ENCODE measurements around the gene NAA50.

GRCh38 chr3:113775516-113775915 lies 29.5 kb upstream of the NAA50 start:
- TF ChIP-seq BHLHE40 (IDR thresholded peaks at IDR 0.05; ENCODE audit: borderline replicate concordance) (no peak), ELF4 (IDR thresholded peaks at IDR 0.05) (no peak), TARDBP (IDR thresholded peaks at IDR 0.05) (no peak), SUZ12 (IDR thresholded peaks at IDR 0.05) (no peak), FOXM1 (IDR thresholded peaks at IDR 0.05; ENCODE audit: borderline replicate concordance) (no peak), FOXK2 (IDR thresholded peaks at IDR 0.05) (no peak), L3MBTL2 (conservative IDR thresholded peaks at IDR 0.05) (no peak), ZNF384 (IDR thresholded peaks at IDR 0.05) (no peak), SP1 (IDR thresholded peaks at IDR 0.05) (no peak), FOXA1 (IDR thresholded peaks at IDR 0.05) (no peak), HDGF (IDR thresholded peaks at IDR 0.05; ENCODE audit: borderline replicate concordance) (no peak), LEF1 (IDR thresholded peaks at IDR 0.05; ENCODE audit: borderline replicate concordance) (no peak), NFRKB (IDR thresholded peaks at IDR 0.05) (no peak)
- TF ChIP-seq, protein P1, sequence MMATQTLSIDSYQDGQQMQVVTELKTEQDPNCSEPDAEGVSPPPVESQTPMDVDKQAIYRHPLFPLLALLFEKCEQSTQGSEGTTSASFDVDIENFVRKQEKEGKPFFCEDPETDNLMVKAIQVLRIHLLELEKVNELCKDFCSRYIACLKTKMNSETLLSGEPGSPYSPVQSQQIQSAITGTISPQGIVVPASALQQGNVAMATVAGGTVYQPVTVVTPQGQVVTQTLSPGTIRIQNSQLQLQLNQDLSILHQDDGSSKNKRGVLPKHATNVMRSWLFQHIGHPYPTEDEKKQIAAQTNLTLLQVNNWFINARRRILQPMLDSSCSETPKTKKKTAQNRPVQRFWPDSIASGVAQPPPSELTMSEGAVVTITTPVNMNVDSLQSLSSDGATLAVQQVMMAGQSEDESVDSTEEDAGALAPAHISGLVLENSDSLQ (IDR thresholded peaks at IDR 0.05), result no peak

All from HEK293T (cell line).